Measurements from ENCODE around the gene GALNT17. TPM values are rescaled to one million over a fixed set of nuclear protein-coding genes. Genes with fewer than 3 reads are reported as not detected.
A peak's percentile ranks its signal among the peaks of the same experiment; 100 is the strongest.

GALNT17 gene
- total RNA-seq, 1 donor from 2014 or later = 95.3 TPM

DNA sequence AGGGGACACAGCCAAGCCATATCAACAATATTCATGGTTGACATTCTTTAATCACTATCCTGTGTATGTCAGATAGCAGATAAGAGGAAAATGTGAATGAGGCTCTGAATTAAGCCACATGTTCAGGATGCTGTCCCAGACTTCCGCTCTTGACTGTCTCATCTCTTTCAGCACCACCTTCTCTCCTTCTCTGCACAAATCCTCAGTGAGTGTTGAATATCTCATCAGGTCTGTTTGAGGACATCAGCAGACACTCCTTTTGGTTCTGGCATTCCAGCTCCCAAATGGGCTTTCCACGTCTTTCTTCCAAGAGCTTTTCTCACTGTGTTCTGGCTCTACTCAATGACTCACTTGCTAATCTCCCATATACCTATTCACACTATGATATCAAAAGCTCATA is 321.7 kb downstream of the GALNT17 start:
- H3K36me3 ChIP-seq = no peaks in the 10 kb centered on the region
- TF ChIP-seq, protein P1, sequence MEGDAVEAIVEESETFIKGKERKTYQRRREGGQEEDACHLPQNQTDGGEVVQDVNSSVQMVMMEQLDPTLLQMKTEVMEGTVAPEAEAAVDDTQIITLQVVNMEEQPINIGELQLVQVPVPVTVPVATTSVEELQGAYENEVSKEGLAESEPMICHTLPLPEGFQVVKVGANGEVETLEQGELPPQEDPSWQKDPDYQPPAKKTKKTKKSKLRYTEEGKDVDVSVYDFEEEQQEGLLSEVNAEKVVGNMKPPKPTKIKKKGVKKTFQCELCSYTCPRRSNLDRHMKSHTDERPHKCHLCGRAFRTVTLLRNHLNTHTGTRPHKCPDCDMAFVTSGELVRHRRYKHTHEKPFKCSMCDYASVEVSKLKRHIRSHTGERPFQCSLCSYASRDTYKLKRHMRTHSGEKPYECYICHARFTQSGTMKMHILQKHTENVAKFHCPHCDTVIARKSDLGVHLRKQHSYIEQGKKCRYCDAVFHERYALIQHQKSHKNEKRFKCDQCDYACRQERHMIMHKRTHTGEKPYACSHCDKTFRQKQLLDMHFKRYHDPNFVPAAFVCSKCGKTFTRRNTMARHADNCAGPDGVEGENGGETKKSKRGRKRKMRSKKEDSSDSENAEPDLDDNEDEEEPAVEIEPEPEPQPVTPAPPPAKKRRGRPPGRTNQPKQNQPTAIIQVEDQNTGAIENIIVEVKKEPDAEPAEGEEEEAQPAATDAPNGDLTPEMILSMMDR (IDR thresholded peaks at IDR 0.05; ENCODE audit: borderline replicate concordance) = no peak
- H3K4me1 ChIP-seq = peaks cover 28% of the 10 kb centered on the region
- no peaks in the 10 kb centered on the region for H3K9me3 ChIP-seq (replicated peaks)
- DNase-seq = no peak
- no peak overlapping the region for H3K27ac ChIP-seq (replicated peaks)
- no peak overlapping the region for H3K4me3 ChIP-seq
- H3K27me3 ChIP-seq (ENCODE audit: low read depth) = no peaks in the 10 kb centered on the region
- intact Hi-C loops (cut with micrococcal nuclease) = no loop called here

DNA sequence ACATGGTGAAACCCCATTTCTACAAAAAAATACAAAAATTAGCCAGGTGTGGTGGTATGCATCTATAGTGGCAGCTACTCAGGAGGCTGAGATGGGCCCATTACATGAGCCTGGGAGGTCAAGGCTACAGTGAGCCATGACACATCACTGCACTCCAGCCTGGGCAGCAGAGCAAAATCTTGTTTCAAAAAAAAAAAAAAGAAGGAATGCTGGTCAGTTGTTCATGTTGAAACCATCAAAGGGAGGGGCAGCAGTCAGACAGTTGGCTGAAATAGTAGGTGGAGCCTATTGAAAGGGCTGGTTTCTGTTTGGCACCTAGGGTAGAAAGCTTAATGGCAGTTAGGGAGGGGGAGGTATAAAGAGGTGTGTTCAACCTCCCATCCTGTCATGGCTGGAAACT is 323.0 kb downstream of the GALNT17 start:
- TF ChIP-seq, protein P1 (IDR thresholded peaks at IDR 0.05; ENCODE audit: borderline replicate concordance) = no peak
- Histone ChIP-seq H3K27me3 (ENCODE audit: low read depth) (no peaks in the 10 kb centered on the region), H3K9me3 (replicated peaks) (no peaks in the 10 kb centered on the region), H3K4me1 (peaks cover 38% of the 10 kb centered on the region), H3K27ac (replicated peaks) (no peak overlapping the region), H3K4me3 (no peak overlapping the region), H3K36me3 (no peaks in the 10 kb centered on the region)
- no peak for DNase-seq
- intact Hi-C loops (cut with micrococcal nuclease) = no loop called here

DNA sequence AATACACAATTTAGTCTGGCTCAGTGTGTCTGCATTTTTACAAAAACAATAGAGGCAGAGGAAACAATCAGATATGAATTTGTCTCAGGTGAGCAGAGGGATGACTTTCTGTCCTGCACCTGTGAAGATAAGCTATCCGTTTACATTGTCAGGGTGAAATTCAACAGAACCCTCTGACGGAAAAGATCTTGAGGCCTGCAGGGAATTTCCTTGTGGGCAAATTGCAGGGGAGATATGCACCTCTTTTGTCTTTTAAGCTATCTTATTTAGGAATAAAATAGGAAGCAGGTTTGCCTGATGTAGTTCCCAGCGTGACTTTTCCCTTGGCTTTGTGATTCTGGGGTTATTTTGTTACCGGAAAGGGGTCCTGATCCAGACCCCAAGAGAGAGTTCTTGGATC is 325.1 kb downstream of the GALNT17 start:
- Histone ChIP-seq H3K36me3 (no peaks in the 10 kb centered on the region), H3K27ac (replicated peaks) (no peak overlapping the region), H3K27me3 (ENCODE audit: low read depth) (no peaks in the 10 kb centered on the region), H3K9me3 (replicated peaks) (no peaks in the 10 kb centered on the region), H3K4me3 (no peak overlapping the region), H3K4me1 (peaks cover 56% of the 10 kb centered on the region)
- TF ChIP-seq, protein P1 (IDR thresholded peaks at IDR 0.05; ENCODE audit: borderline replicate concordance) = no peak
- intact Hi-C loops (cut with micrococcal nuclease) = no loop called here
- DNase-seq = no peak

DNA sequence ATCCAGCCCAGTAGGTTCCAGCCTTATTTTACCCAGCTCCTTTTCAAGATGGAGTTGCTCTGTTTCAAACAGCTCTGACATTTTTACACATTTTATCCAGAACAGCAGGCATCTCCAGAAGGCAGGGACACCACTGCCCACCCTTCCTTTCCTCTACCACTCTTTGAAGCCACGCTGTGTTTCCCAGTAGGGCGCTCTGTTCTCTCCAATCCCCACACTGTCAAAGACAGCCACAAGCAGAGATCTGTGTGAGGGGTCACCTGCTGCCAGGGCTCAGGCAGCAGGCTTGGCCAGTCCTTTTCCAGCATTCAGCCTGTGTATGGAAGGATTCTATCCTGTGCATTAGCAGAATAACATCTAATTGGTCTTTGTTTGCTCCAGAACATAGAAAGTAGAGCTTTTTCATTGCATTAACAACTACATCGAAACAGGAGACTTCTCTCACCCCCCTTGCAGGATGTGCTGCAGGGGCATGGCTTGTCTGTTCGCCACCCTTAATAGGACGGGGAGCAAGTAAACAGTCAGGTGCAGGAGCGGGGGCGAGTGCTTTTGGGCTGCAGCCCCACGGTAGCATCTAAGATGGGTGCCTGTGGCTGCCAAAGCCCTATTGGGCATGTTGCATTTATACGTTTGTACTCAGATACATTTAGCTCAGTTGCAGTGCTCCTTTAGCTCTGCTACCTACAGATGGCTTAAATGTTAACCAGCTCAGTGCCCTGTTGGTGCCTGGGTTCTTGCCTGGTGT is 326.1 kb downstream of the GALNT17 start:
- TF ChIP-seq, protein P1 (IDR thresholded peaks at IDR 0.05; ENCODE audit: borderline replicate concordance) = no peak
- H3K9me3 ChIP-seq (replicated peaks) = no peaks in the 10 kb centered on the region
- H3K27ac ChIP-seq (replicated peaks) = peak overlapping the region; percentile 65
- H3K4me3 ChIP-seq = peak overlapping the region; percentile 30
- H3K36me3 ChIP-seq = no peaks in the 10 kb centered on the region
- intact Hi-C loops (cut with micrococcal nuclease) = no loop called here
- DNase-seq = no peak
- peaks cover 56% of the 10 kb centered on the region for H3K4me1 ChIP-seq
- H3K27me3 ChIP-seq (ENCODE audit: low read depth) = no peaks in the 10 kb centered on the region

DNA sequence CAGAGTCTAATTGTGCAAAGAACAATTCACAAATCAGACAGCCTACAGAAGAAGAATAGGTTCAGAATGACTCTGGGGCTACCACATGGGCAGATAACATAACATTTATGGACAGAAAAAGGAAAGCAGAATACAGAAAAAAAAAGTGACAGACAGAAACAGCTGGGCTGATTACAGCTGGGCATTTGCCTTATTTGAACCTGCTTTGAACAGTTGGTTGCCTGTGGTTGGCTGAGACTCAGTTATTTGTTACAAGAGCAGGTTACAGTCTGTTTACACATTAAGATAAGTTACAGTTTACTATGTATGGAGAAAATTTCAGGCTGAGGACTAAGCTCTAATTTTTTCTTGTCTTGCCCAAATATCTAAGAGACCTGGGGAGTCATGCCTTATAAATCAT is 327.2 kb downstream of the GALNT17 start:
- Histone ChIP-seq H3K36me3 (no peaks in the 10 kb centered on the region), H3K4me1 (peaks cover 59% of the 10 kb centered on the region), H3K4me3 (no peak overlapping the region), H3K27me3 (ENCODE audit: low read depth) (no peaks in the 10 kb centered on the region), H3K27ac (replicated peaks) (peak overlapping the region; percentile 65), H3K9me3 (replicated peaks) (no peaks in the 10 kb centered on the region)
- DNase-seq = no peak
- intact Hi-C loops (cut with micrococcal nuclease) = no loop called here
- TF ChIP-seq, protein P1 (IDR thresholded peaks at IDR 0.05; ENCODE audit: borderline replicate concordance) = no peak
